ENCODE measurements around the gene TIMP2.

- TF ChIP-seq POLR2A (IDR thresholded peaks at IDR 0.05) (no peak), CTCF (IDR thresholded peaks at IDR 0.05) (no peak), EP300 (IDR thresholded peaks at IDR 0.05) (no peak)
Observed at GRCh38 chr17:78901806-78902205, 23.4 kb downstream of the TIMP2 start.

Measured in tibial nerve (tissue), 4 donors.